Left lung (tissue), 10 donors: Measurements from ENCODE around the gene CLMN. TPM values are rescaled to one million over a fixed set of nuclear protein-coding genes. Genes with fewer than 3 reads are reported as not detected.

ENCODE experiments used
- ATAC-seq: fragments of 200-7000 bp; cut with Tn5 transposase; one replicate; pipeline ENCODE4 v1.9.1; 2020; ENCODE audit warnings: moderate library complexity
- DNase-seq, 4 donors: peaks; one replicate each; pipeline ENCODE4 v3.0.0-alpha.2; 2013 to 2020
- H3K27ac ChIP-seq, 2 donors: fragments of 200-600 bp; sonication (generic) in 1 of 2; one replicate each; pipeline versions ENCODE4 v1.5.0 to v1.8.0; 2020 to 2021
- H3K27me3 ChIP-seq, 2 donors: fragments of 200-600 bp; sonication (generic) in 1 of 2; one replicate each; pipeline versions ENCODE4 v1.5.0 to v1.8.0; 2020 to 2021
- H3K36me3 ChIP-seq, 2 donors: fragments of 200-600 bp; sonication (generic) in 1 of 2; one replicate each; pipeline versions ENCODE4 v1.5.0 to v1.8.0; 2020 to 2021
- H3K4me1 ChIP-seq, 2 donors: fragments of 200-600 bp; one replicate each; pipeline ENCODE4 v1.8.0; 2021
- H3K4me3 ChIP-seq, 2 donors: fragments of 200-600 bp; sonication (generic) in 1 of 2; one replicate each; pipeline versions ENCODE4 v1.5.0 to v1.8.0; 2020 to 2021; ENCODE audit warnings: mild to moderate bottlenecking in 1 of 2
- H3K9me3 ChIP-seq, 2 donors: fragments of 200-600 bp; sonication (generic) in 1 of 2; one replicate each; pipeline versions ENCODE4 v1.5.0 to v1.8.0; 2020 to 2021
- intact Hi-C, 2 donors: fragments of 100-400 bp; cut with DNase I; formaldehyde crosslinking; loops; one replicate each; pipeline versions ENCODE4 v1.11.2 to v1.14.2; 2022
- polyA plus RNA-seq, 6 donors: library from polyadenylated mRNA; unstranded; fragments of 120-200 nt; gene quantifications; one replicate each; pipeline ENCODE4 v1.2.1, GENCODE V29; 2013; ENCODE audit not compliant: insufficient read length in 6 of 6
- total RNA-seq, 2 donors: library from RNA; stranded (reverse); fragmentation: NEBNext Ultra II Directional; extraction: Animal tissue kit (Norgen Biotek cat#: 25700); gene quantifications; one replicate each; pipeline ENCODE4 v1.2.1, GENCODE V29; 2021
- TF ChIP-seq, protein P1 (sequence below), 2 donors: fragments of 200-600 bp; sonication (generic) in 1 of 2; IDR thresholded peaks; one replicate each; pipeline versions ENCODE4 v1.5.0 to v1.8.0; 2021; ENCODE audit warnings: antibody characterized with exemption in 2 of 2
- donor health status: DM: no; HTN: yes; CAD: no.
- donor health status: DM: no; HTN: no; CAD: no.

CLMN gene
- total and polyA plus RNA-seq, 8 donors: 10.3 to 30.0 (median 12.6) TPM

GRCh38 chr14:95190857-95191256 lies 128.9 kb downstream of the CLMN start:
- H3K27me3 ChIP-seq: no peaks in the 10 kb centered on the region
- ATAC-seq (no peak), DNase-seq (no peak)
- TF ChIP-seq, protein P1, sequence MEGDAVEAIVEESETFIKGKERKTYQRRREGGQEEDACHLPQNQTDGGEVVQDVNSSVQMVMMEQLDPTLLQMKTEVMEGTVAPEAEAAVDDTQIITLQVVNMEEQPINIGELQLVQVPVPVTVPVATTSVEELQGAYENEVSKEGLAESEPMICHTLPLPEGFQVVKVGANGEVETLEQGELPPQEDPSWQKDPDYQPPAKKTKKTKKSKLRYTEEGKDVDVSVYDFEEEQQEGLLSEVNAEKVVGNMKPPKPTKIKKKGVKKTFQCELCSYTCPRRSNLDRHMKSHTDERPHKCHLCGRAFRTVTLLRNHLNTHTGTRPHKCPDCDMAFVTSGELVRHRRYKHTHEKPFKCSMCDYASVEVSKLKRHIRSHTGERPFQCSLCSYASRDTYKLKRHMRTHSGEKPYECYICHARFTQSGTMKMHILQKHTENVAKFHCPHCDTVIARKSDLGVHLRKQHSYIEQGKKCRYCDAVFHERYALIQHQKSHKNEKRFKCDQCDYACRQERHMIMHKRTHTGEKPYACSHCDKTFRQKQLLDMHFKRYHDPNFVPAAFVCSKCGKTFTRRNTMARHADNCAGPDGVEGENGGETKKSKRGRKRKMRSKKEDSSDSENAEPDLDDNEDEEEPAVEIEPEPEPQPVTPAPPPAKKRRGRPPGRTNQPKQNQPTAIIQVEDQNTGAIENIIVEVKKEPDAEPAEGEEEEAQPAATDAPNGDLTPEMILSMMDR (IDR thresholded peaks at IDR 0.05): no peak
- intact Hi-C loops: no loop called here
- peaks cover 8 to 61% of the 10 kb centered on the region in 2 donors for H3K4me1 ChIP-seq
- H3K36me3 ChIP-seq: no peaks in the 10 kb centered on the region
- peak overlapping the region in 1 of 2 donors; percentile 24 for H3K27ac ChIP-seq
- H3K9me3 ChIP-seq: no peaks in the 10 kb centered on the region
- H3K4me3 ChIP-seq: no peak overlapping the region

- Histone ChIP-seq H3K27me3 (no peaks in the 10 kb centered on the region), H3K36me3 (no peaks in the 10 kb centered on the region), H3K27ac (peak overlapping the region in 1 of 2 donors; percentile 41), H3K9me3 (no peaks in the 10 kb centered on the region), H3K4me1 (peaks cover 8 to 63% of the 10 kb centered on the region in 2 donors), H3K4me3 (no peak overlapping the region)
- TF ChIP-seq, protein P1 (IDR thresholded peaks at IDR 0.05): no peak
- ATAC-seq (no peak), DNase-seq (no peak)
- intact Hi-C loops: no loop called here
These were observed 129.3 kb downstream of the CLMN start for GRCh38 chr14:95190346-95190840.

DNA sequence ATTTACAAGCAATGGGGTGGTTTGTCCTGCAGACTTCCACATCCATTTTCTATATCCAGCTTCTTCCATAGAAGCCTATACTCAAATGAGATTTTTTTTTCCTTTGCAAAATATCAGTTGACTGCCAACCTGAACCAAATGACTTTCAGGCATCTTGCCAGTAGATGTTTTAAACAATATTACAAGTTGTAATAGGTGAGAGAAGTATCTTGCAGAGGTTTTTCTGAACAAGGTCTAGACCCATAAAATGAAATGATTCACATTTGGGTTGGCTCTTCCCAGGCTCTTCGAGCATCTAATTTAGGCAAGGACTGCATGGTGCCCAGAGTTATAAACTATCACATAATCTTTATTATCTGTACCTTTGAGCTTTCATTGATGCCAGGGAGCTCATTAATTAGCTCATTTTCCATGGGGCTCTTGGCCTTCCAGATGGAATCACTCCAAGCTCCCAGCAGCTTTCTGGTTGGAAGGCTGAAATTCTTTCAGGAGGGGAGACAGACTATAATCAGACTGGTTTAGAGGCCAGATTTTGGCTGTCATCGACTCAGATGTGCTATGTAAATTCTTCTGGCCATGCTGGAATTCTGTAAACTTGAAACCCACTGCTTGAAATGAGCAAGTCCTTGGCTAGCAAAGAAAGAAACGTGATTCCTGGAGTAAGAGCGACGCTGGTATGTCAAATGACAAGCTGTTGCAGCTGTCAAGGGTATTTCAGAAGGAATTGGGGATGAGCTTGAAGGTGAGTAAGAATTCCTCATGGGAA lies 130.2 kb downstream of the CLMN start:
- H3K36me3 ChIP-seq: no peaks in the 10 kb centered on the region
- H3K27ac ChIP-seq: peak overlapping the region in 1 of 2 donors; percentile 25
- H3K27me3 ChIP-seq: no peaks in the 10 kb centered on the region
- intact Hi-C loops: no loop called here
- no peak overlapping the region for H3K4me3 ChIP-seq
- peaks cover 15 to 71% of the 10 kb centered on the region in 2 donors for H3K4me1 ChIP-seq
- ATAC-seq (no peak), DNase-seq (no peak)
- TF ChIP-seq, protein P1 (IDR thresholded peaks at IDR 0.05): no peak
- no peaks in the 10 kb centered on the region for H3K9me3 ChIP-seq

- H3K4me3 ChIP-seq: no peak overlapping the region
- no peak for DNase-seq
- H3K4me1 ChIP-seq: peaks cover 20 to 83% of the 10 kb centered on the region in 2 donors
- peak overlapping the region in 1 of 2 donors; percentile 25 for H3K27ac ChIP-seq
- TF ChIP-seq, protein P1 (IDR thresholded peaks at IDR 0.05): no peak
- no peaks in the 10 kb centered on the region for H3K27me3 ChIP-seq
- H3K9me3 ChIP-seq: no peaks in the 10 kb centered on the region
- intact Hi-C loops: no loop called here
- H3K36me3 ChIP-seq: no peaks in the 10 kb centered on the region
- no peak for ATAC-seq
These were observed 131.3 kb downstream of the CLMN start for GRCh38 chr14:95188380-95188779.

- intact Hi-C loops: no loop called here
- H3K27me3 ChIP-seq: no peaks in the 10 kb centered on the region
- peak overlapping the region; percentile 79 to 97 for H3K27ac ChIP-seq
- H3K9me3 ChIP-seq: no peaks in the 10 kb centered on the region
- H3K4me1 ChIP-seq: peaks cover 20 to 76% of the 10 kb centered on the region in 2 donors
- peak; percentile 12 for ATAC-seq
- peak overlapping the region in 1 of 2 donors; percentile 22 for H3K4me3 ChIP-seq
- TF ChIP-seq, protein P1 (IDR thresholded peaks at IDR 0.05): no peak
- H3K36me3 ChIP-seq: no peaks in the 10 kb centered on the region
- no peak for DNase-seq
These were observed 133.8 kb downstream of the CLMN start for GRCh38 chr14:95185767-95186392.
